ENCODE measurements around the gene WDR72.
A peak's percentile ranks its signal among the peaks of the same experiment; 100 is the strongest.
"Not testable (repeated sequence)": the region's sequence is repeated elsewhere in the genome, so short reads cannot be mapped to it uniquely, and the experiment has no call there.

Gene WDR72

DNA sequence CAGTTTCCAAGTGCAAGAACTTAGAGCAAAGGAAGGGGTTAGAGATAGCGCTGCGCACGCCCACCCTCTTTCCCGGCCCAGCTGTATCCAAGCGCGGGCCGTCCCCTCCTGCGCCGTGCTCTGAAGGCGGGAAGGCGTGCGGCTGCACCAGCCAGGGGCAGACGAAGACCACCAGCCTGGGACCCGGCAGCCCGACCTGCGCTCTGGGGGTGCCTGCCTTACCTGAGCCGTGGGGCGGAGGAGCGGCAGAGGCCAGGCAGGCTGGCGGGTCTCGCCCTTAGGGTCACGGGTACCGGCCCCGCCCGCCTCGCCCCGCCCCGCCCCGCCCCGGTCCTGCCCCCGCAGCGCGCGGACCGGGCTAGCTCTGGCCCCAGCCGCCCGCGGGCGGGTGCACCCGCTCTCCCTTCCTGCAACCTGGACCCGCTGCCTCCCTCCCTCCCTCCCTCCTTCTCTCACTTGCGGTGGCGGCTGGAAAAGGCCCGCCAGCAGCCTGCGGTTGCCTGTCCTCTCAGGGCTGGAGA is at the start of gene WDR72:
Gene WDR72 (minus strand): TSS at position 253 of the 521 bp plus-strand sequence. CDS start 26,514 bp downstream, outside the sequence.
- DNase-seq: no peak

DNA sequence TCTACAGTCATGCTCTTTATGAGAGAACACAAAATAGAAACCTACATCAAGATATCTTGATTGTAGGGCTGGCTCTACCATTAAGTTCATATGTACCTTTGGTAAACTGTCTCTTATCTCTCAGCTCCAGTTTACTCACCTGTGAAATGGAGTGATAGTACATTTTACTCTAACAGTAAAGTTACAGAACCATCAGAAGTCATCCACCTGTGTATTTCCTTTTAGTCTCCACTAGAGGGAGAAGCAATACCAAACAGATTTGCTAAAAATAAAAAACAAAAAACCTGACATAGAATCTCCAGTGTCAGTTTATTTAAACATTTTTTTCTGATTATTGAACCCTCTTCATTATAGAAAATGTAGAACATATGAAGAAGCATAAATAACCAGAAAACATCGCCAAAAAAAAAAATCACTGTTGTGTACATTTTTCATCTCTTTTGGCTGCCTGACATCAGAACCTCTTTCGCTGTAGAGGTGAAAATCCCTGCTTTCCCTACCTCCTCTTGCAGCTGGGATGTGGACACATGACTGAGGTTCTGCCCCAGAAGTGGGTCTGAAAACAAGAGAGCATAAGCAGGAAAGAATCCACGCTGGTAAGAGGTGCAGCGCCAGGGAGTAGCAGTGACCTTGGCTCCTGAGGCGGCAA is 48.7 kb upstream of the WDR72 start:
- DNase-seq: peak in 1 of 14 donors; percentile 9

DNA sequence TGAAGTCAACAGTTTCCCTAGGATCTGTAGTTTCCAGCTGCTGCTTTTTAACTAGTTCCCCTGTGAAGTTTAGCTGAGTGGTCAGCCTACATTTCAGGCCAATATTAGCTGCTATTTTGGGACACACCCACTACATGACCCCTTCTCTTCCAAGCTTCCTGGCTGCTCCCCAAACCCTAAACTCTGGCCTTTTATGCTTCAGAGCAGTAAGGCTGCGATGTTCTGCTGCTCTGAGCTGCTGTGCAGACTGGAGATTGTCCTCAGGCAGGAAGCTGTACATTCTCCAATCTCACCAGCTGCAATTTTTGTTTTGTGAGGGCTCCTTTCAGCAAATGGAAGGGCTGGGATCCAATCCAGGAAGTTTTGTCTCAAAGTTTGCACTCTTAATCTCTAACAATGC is 48.0 kb upstream of the WDR72 start:
- no peak for DNase-seq

DNA sequence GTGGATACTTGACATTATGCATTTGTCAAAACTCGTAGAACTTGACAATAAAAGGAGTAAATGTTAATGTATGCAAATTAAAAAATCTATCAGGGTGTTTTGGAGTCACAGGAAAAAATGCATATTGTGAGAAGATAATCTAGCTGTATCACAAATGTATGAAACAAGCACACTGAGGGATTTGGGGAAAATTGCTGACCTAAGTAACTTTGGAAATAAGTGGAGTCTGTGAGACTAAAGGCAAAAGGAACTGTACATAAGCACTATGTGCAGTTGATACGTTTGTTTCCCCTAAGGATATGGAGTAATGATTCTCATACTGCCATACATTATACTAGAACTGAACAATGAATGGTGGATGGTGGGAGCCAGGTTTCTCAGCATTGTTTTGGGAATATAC is 43.2 kb upstream of the WDR72 start:
- no peak for DNase-seq

DNA sequence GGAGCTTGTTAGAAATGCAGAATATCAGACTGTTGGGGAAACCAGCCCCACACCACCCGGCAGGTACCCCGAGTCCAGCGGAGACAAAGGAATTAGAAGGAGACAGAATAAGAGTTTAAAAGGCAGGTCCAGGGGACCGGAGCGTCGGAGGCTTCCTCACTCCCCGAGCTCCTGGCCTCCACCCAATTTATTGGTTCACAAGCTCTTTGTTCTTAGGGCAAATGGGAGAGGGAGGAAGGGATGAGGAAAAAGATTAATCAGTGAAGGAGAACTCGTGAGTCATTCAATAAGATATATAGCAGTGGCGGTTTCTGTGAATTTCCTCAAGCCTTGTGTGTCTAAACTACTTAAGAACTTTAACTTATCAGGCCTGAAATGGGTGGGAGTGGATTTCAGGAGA is 32.1 kb upstream of the WDR72 start:
- no peak for DNase-seq

DNA sequence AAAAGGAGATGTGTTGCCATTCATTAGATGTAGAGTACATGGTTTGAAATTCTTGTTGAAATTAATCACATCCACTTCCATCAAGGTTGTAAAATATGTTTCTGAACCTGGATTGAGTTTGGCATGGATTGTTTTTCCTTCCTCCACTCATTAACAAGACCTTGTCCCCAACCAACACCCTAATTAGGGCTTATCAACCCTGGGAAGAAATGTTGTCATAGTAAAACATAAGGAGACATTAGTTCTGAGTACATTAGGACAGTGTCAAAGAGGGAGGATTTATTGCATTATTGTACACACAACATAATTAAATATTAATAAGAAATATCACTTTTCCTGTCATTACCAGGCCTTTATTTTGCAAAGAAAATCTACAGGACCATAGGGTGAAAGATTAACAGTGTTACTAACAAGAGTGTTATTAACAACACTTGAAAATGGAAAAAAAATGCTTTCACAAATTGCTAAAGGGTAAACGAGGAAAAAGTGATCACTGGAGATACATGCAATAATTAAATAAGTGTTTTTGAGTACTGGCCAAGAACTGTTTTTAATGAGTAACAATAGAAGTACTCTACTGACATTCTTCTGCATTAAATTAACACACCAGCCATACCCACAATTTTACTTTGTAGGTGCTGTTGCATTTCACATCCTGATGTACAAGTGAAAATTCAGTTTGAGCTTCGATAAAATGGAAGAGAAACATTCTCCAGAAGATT is 30.4 kb upstream of the WDR72 start:
- no peak for DNase-seq

DNA sequence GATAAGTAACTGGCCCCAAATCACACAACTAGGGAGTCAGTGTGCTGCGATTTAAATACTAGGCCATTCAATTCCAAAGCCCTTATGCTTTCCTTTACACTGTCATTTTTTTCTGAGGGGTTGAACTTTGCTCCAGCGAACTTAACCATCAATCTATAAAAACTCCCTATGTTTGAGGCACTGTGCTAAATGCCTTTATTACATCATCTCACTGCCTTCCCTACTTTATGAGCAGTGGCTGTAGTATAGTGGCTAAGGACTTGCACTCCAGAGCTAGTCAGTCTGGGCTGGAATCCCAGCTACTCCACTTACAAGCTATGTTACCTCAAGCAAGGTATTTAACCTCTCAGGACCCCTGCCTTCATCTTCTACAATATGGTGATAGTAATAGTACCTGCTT is 26.9 kb upstream of the WDR72 start:
- DNase-seq: no peak

DNA sequence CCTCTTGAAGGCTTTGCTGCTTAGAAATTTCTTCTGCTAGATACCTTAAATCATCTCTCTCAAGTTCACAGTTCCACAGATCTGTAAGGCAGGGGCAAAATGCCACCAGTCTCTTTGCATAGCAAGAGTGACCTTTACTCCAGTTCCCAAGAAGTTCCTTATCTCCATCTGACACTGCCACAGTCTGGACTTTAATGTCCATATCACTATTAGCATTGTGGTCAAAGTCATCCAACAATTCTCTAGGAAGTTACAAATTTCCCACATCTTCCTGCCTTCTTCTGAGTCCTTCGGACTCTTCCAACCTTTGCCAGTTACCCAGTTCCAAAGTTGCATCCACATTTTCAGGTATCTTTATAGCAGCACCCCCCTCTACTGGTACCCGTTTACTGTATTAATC is 25.8 kb upstream of the WDR72 start:
- DNase-seq: not testable (repeated sequence)

DNA sequence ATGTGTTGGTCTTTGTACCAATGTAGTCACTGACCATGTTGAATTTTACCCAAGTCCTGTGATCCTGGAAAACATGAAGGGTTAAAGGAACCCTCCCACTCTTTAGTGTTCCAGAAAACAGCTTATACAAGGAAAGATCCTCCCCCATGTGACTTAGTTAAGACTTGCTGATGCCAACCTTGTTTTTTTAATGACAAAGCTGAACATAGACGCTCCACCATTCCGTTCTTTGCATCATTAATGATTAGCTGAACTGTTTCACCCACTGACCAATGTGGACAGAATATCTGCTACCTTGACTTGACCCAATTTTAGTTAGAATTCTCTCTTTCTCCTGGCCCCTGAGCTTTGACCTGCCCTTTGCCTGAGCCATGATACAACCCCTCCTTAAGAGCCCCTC is 3.5 kb upstream of the WDR72 start:
- no peak for DNase-seq

DNA sequence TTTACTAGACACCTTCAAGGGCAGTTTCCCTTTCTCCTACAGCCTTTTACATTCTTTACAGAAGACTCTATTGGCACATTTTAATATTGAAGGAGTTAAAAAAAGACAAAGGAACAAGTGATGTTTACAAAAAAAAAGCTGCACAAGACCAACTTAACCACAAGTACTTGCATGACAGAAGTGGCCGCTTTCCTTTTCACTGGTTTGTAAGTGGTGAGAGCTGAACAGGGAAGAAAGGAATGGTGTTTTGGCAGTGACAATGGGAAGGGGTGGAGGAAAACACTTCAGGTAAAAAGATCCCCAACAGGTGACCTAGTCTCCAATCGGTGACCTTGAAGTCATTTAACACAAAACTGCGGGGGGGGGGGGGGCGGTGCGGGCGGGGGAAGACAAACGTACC is 1.1 kb downstream of the WDR72 start:
- DNase-seq: no peak

DNA sequence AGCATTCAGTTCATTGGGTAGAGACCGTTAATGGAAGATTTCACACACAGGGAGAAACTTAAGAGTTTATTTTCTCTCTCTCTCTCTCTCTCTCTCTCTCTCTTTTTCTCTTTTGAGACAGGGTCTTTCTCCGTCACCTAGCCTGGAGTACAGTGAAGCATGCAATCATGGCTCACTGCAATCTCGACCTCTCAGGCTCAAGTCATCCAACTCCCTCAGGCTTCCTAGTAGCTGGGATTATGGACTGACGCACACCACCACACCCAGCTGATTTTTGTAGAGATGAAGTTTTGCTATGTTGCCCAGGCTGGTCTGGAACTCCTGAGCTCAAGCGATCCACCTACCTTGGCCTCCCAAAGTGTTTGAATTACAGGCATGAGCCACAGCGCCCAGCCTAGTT is 1.6 kb downstream of the WDR72 start:
- DNase-seq: no peak

DNA sequence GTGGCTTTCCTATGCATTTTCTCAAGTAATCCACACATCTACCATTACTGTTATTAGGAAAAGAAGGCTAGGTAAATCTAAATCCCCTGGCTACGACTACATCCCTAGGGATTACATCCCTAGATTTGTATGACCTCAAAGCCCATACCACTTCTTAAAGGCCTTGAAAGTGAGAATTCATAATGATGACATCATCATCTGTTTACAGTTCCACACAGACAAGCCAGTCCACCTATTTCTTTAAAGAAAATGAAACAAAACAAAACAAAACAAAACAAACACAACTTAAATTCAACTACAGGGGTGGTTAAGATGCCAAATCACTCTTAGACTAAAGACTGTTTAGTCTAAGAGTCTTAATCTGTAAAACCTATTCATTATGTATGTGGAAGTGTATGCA is 5.7 kb downstream of the WDR72 start:
- no peak for DNase-seq

DNA sequence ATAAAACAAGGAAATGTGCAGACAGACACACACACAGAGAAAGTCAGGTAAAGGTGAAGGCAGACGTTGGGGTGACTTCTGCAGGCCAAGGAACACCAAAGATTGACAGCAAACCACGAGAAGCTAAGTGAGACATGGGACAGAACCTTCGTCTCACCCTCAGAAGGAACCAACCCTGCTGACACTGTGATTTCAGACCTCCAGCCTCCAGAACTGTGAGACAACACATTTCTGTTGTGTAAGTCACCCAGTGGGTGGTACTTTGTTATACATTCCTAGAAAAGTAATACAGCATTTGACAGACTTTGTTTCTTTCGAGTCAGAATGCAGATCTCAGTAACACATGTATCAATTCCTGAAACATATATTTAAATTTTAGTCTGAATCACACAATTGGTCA is 7.1 kb downstream of the WDR72 start:
- no peak for DNase-seq

DNA sequence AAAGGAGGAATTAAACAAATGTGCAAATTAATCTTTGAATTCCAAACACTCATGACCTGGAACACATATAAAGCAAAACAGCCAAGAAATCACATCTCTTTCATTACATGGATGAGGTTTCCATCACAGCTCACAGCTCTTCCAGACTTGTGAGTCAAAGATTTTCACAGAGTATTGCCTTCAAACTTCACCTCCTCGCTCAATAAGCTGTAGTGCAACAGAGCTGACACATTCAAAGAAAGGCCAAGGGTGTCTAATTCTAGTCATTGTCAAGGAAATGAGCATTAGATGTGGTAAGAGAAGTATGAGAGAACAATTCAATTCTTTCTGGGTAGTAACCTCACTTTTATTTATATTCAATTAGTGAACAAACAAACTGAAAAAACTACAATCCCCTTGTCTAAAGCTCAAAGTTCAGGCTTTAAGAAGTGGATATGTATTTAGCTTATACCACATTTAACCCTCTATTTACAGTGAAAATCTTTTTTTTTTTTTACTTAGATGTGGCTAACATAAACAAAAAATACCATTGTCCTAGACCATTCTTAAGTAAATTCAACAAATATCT is 11.9 kb downstream of the WDR72 start:
- no peak for DNase-seq

DNA sequence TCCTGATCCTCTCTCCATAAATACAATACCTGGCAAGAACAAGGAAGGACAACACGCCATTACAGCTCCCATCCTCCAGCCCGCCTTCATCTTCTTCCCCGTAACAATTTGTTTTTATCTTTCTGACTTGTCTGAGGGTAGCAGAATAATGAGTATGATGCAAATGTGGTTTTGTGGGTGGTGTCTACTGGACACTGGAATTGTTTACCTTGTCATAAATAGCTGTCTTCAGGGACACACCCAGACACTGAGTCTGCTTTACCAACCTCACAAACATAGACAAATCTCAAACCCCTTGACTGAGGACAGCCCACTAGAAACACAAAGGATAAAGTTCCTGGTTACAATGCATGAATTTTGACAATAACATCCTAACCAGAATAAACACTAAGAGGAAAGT is 13.4 kb downstream of the WDR72 start:
- DNase-seq: no peak

DNA sequence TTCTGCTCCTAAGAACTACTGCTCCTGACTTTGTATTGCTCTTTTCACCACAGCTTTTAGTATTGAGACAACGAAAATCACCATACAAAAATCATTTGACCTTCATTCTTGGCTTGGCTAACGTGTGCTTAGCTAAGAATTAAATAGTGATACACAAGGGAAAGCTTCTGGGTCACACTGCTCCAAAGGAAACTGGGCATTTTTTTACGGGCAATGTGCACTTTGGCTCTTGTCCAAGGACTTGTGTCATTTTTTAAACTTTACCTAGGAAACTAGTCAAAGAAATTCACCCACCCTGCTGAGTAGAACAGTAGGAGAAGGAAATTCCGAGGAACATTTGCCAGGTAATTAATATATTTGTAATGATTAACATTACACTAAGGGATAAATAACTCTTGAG is 19.8 kb downstream of the WDR72 start:
- no peak for DNase-seq

DNA sequence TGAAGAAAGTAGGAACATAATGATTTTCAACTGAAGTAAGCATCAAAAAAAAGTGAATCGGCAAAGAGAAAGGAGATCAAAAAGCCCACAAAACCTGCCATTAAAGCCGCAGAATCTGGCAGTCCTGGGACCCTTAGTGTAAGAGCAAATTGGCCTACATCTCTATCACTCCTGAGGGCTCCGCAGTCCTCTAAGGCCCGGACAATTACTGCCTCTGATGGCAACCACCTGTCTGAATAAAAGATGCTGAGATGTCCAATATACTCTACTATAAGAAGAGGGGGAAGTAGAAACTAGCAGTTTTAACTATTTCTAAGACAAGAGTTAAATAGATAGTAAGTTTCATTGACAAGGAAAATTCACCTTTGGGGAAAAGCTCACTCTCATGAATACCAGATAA is 20.3 kb downstream of the WDR72 start:
- DNase-seq: no peak

DNA sequence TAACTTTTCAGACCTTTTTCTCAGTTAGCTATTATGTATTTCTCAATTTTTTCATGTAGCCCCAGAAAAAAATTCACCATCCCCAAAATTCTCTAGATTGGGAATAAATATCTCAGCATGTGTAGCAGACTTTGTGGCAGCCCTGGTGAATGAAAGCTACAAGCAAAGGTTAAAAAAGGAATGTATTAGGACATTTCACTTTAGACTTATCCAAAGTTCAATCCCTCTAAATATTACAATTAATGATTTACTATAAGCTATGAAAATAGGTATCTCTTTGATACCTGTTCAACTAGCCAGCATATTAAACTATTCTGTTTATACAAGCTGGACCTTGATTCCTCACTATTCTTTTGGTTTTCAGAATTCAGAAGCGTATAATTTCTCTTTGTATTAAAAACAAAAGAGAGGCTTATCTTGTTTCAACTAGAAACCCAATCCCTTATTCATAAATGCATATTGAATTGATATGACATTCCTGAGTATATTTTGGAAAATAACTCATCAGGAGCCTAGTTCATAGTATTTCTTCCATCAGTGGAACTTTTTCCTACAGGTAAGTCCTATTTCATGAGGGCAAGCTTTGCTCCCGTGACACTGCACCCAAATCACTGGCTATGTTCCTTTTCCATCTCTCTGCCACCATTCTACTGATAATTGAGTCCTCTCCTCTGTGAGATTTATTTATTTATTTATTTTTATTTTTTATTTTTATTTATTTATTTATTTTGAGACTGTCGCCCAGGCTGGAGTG is 38.0 kb downstream of the WDR72 start:
- no peak for DNase-seq

DNA sequence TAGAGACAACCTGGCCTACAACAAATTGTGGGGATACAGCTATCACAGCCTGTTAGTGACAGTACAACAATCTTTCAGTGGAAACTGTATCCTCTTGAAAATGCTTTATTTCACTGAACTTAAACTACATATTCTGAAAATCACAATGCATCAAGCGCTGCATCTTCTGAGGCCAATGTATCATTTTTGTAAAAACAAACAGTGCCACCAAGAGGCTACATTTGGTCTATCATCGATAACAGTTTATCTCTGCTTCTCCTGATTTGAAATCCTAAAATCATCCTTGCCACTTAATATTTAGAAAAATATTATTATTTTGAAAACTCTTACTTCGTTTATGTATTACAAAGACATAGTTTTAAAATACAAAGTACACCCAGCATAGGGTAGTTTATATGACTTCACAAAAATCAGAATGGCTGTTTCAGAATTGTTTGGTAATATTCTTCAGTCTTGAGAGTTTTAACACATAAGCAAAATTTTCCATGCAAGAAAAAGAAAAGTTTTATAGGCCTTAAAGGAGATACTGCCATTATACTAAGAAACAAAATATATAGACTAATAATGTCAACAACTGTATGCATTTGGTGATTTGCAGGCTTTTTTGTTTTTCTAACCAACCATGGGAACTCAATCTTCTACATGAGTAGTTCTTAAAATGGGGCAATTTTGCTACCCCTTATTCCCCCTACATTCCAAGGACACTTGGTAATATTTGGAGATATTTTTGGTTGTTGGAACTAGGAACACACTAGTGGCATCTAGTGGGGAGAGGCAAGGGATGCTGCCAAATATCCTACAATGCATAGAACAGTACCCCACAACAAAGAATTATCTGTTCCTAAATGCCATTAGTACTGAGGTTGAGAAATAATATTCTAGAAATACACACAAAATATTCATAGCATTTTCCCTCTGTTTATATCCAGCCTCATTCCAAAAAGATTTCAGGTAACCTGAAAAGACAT is 42.3 kb downstream of the WDR72 start:
- DNase-seq: no peak

DNA sequence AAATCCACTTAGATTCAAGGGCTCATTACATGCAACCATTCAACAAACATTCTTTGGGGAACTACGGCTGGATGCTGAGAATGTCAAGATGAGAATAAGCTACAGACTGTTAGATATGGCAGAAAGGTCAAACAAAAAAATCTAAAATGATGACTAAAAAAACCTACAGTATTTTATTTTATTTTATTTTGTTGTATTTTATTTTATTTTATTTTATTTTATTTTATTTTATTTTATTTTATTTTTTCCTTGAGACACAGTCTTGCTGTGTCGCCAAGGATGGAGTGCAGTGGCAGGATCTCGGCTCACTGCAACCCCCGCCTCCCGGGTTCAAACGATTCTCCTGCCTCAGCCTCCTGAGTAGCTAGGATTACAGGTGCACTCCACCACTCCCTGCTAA is 46.2 kb downstream of the WDR72 start:
- no peak for DNase-seq

DNA sequence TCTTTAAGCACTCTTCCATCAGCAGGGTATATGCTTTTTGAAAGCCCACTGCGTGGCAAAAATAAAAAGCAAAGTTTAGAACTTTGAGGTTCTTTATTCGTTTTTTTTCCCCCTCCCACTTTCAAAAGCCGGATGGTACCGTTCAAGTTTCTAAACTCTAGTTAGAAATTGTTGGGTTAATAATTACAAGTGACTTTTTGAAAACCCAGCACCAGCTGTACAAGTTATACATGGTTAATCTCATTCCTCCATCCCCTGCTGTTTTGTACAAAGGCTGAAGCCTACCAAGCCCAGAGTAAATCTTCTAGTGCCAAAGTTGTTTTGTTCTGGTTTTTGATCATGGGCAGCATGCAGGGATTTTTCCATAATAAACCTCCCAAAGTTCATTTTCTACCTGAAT is 48.6 kb downstream of the WDR72 start:
- DNase-seq: no peak

DNA sequence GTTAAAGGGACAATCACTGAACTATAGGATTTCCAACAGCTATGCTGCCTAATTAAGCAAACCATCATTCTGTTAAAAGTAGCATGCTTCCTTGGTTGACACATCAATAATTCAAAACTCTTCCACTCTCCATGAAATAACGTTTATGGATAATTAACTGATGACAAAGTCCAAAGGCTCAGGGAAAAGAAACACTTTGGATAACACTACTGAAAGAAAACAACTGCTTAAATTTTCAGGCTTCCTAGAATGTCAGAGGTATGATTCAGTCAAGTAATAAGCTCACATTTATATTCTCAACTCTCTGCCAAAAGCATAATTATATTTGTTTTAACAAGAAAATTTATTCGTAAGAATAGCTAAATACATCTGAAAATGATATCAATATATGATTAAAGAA is 49.6 kb downstream of the WDR72 start:
- DNase-seq: no peak

Measured in C1 segment of cervical spinal cord (tissue), 14 donors.